GM18498 (cell line): ENCODE results near the gene HSPB6.
A peak's percentile ranks its signal among the peaks of the same experiment; 100 is the strongest.

Experiments used
- ATAC-seq: cut with Tn5 transposase; IDR thresholded peaks from one replicate; pipeline ENCODE4 v1.9.1; 2021; ENCODE audit warnings: mild to moderate bottlenecking, moderate library complexity; ENCODE audit not compliant: unreplicated experiment

Gene HSPB6

GRCh38 chr19:35746531-35746930 lies 10.3 kb downstream of the HSPB6 start:
- ATAC-seq = no peak

- no peak for ATAC-seq
Observed at GRCh38 chr19:35746087-35746462, 10.8 kb downstream of the HSPB6 start.

- peak; percentile 47 for ATAC-seq
Observed at GRCh38 chr19:35745328-35746086, 11.3 kb downstream of the HSPB6 start, which contains the start of the genes PSENEN and U2AF1L4. PSENEN (plus strand) TSS chr19:35745651; CDS start chr19:35745931, 280 bp downstream. U2AF1L4 (minus strand) TSS chr19:35745418; CDS start chr19:35745391, 27 bp downstream.

GRCh38 chr19:35744430-35745327 lies 12.2 kb downstream of the HSPB6 start:
- peak; percentile 37 for ATAC-seq

GRCh38 chr19:35743640-35744429 lies 13.0 kb downstream of the HSPB6 start:
- no peak for ATAC-seq

GRCh38 chr19:35742121-35742724 lies 14.6 kb downstream of the HSPB6 start, which contains the start of gene IGFLR1:
IGFLR1 (minus strand) TSS chr19:35742452; CDS start chr19:35741180, 1,272 bp downstream.
- ATAC-seq = peak; percentile 17

GRCh38 chr19:35741203-35741515 lies 15.7 kb downstream of the HSPB6 start:
- ATAC-seq = no peak

- peak; percentile 59 for ATAC-seq
Observed at GRCh38 chr19:35740423-35741202, 16.2 kb downstream of the HSPB6 start.

GRCh38 chr19:35740108-35740422 lies 16.8 kb downstream of the HSPB6 start:
- ATAC-seq = peak; percentile 21

- ATAC-seq = no peak
Observed at GRCh38 chr19:35739275-35740107, 17.3 kb downstream of the HSPB6 start.

GRCh38 chr19:35738887-35739229 lies 18.0 kb downstream of the HSPB6 start:
- no peak for ATAC-seq

GRCh38 chr19:35738021-35738886 lies 18.6 kb downstream of the HSPB6 start:
- no peak for ATAC-seq

- ATAC-seq = no peak
Observed at GRCh38 chr19:35736913-35737886, 19.6 kb downstream of the HSPB6 start.

- no peak for ATAC-seq
Observed at GRCh38 chr19:35734889-35735288, 21.9 kb downstream of the HSPB6 start.

- no peak for ATAC-seq
Observed at GRCh38 chr19:35734273-35734672, 22.6 kb downstream of the HSPB6 start.

- no peak for ATAC-seq
Observed at GRCh38 chr19:35733180-35734125, 23.4 kb downstream of the HSPB6 start.
